Renal pelvis (tissue), 4 donors: Measurements from ENCODE around the gene CHST8. TPM values are rescaled to one million over a fixed set of nuclear protein-coding genes. Genes with fewer than 3 reads are reported as not detected.

Source experiments
- DNase-seq: peaks from one replicate; pipeline ENCODE4 v3.0.0-alpha.2; 2013
- polyA plus RNA-seq, 3 donors: library from polyadenylated mRNA; unstranded; fragments of 120-200 nt; gene quantifications; one replicate each; pipeline ENCODE4 v1.2.1, GENCODE V29; 2013; ENCODE audit not compliant: insufficient read length in 3 of 3

Gene CHST8
- polyA plus RNA-seq, 3 donors: 0.40 to 0.52 (median 0.41) TPM

DNA sequence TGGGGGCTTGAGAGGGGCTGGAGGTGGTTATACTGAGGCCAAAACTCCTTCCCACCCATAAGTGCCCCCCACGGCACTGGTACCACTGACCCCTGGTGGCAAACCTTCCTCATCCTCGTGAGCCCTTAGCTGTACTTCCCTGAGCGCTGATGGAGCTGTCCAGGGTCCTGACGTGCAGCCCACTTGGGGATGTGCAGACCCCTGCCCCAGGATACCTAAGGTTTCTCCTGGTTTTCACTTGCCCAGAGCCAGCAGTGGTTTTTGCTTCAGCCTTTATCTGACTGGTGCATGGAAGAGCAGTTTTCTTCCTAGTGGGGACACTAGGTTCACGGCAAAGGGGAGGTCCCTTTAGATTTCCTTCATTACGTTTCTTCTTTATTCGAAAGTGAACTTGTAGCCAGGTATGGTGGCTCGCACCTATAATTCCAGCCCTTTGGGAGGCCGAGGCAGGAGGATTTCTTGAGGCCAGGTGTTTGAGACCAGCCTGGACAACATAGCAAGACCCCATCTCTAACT lies 146.2 kb downstream of the CHST8 start:
- peak; percentile 74 for DNase-seq

DNA sequence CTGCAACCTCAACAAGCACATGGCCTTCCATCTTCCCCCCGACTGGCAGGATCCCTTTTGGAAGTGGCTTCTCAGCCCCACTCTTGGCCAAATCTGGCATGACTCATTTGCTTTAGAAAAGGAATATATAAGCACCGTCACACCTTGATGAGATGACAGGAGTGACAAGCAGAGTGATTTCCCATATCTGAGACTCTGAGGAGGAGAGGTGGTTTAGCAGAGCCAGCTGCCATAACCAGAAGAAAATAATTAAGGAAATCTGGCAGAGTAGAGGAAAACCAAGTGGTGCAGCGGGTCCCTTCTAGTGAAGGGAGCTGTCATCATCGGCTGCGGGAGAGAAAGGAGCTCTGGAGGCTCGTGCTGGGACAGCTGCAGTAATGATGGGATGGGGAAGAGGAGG lies 147.5 kb downstream of the CHST8 start:
- no peak for DNase-seq

DNA sequence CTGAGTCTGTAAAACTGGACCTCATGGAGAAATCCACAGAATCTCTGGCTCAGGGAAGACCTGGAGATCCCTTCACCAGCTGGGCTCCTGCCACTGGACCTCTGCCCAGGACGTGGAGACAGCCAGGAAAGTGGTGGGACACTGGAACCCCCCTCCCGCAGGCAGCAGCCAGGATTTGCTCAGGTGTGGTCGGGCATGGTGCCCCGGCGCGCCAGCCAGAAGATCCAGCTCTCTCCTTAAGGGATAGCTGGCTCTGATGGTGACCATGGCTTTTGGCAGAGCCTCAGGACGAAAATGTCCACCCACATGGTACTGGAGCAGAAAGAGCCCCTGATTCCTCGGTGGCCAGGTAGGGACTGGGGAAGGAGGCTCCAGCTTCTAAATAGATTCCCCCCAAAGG lies 148.4 kb downstream of the CHST8 start:
- no peak for DNase-seq

- DNase-seq: peak; percentile 45
Observed at GRCh38 chr19:33771384-33772101, 149.8 kb downstream of the CHST8 start.

DNA sequence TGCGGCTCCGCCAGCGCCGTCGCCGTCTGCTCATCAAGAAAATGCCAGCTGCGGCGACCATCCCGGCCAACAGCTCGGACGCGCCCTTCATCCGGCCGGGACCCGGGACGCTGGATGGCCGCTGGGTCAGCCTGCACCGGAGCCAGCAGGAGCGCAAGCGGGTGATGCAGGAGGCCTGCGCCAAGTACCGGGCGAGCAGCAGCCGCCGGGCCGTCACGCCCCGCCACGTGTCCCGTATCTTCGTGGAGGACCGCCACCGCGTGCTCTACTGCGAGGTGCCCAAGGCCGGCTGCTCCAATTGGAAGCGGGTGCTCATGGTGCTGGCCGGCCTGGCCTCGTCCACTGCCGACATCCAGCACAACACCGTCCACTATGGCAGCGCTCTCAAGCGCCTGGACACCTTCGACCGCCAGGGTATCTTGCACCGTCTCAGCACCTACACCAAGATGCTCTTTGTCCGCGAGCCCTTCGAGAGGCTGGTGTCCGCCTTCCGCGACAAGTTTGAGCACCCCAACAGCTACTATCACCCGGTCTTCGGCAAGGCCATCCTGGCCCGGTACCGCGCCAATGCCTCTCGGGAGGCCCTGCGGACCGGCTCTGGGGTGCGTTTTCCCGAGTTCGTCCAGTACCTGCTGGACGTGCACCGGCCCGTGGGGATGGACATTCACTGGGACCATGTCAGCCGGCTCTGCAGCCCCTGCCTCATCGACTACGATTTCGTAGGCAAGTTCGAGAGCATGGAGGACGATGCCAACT lies 150.5 kb downstream of the CHST8 start:
- DNase-seq: no peak

DNA sequence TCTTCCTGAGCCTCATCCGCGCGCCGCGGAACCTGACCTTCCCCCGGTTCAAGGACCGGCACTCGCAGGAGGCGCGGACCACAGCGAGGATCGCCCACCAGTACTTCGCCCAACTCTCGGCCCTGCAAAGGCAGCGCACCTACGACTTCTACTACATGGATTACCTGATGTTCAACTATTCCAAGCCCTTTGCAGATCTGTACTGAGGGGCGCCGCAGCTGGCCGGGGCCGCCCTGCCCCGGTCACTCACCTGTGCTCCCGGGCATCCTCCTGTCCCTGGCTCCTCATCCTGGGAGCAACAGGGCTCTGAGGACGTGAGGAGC lies 151.1 kb downstream of the CHST8 start:
- no peak for DNase-seq

GRCh38 chr19:33773704-33774624 lies 152.2 kb downstream of the CHST8 start:
- DNase-seq: no peak

- no peak for DNase-seq
Observed at GRCh38 chr19:33774751-33775150, 153.0 kb downstream of the CHST8 start.

GRCh38 chr19:33775731-33776487 lies 154.2 kb downstream of the CHST8 start:
- DNase-seq: no peak

DNA sequence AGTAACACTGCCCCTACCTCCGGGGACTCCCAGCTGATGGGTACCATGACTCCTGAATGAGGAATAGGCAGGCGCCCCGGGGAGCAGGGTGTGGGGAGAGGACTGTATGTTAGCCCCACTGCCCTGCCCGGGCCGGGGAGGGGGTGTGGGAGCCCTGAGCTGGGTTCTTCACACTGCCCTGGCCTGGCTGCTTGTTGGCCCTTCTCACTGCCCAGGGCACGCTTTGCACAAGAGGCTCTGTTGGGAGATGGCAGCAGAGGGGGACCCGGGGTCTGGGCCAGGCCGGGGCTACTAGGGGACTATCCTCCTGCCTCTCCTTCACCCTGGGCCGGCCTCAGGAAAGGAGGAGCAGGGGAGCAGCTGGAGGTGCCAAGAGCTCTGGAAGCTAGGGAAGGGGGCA lies 155.6 kb downstream of the CHST8 start:
- DNase-seq: no peak

- DNase-seq: no peak
Observed at GRCh38 chr19:33777753-33778088, 156.0 kb downstream of the CHST8 start.

GRCh38 chr19:33778089-33778791 lies 156.5 kb downstream of the CHST8 start:
- peak; percentile 54 for DNase-seq

DNA sequence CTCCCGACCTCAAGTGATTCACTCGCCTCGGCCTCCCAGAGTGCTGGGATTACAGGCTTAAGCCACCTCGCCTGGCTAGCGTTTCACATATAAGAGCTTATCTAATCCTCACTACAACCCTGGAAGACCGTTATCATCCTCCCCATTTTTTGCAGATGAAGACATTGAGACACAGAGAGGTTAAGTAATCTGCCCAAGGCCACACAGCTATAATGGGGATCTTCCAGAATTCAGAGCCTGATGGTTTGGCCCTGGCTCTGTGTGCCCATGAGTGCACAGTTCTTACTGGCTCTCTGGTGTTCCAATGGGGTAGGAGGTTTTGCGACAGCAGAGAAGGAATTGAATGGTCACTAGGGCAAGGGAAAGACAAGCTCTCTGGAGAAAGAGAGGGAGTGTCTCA lies 158.1 kb downstream of the CHST8 start:
- DNase-seq: no peak

DNA sequence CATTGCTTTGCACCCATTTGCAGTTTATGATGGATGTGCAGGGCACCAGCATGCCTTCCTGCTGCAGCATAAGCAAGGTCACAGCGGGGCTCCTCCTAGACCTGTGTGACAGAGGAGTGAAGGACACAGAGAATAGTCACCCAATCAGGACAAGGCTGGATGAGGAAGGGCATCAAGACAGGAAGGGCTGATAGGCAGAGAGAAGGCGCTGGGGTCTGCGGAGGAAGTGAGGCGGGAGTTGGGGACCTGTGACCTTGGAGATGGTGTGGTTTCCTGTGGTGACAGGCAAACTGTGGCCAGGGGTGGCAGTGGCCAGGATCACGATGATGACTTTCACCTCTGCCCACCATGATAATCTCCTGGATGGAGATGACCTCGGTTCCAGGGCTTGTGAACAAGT lies 158.5 kb downstream of the CHST8 start:
- DNase-seq: no peak

DNA sequence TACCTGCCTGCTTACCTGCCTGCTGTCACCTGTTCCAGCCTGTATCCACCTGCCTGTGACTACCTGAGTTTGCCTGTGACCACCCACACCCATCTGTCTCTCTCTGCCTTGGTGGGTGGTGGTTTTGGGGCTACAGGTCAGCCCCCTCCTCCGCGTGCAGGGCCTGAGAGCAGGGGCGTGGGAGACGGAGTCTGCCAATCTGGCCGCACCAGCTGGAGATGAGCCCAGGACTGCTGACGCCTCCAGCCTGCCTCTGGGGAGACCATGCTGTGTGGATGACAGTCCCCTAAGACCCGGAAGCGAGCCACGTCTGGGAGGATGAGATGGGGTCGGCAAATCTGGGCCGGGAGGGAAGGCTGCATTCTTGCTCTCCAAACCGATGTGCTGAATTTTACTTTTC lies 159.0 kb downstream of the CHST8 start:
- DNase-seq: no peak

DNA sequence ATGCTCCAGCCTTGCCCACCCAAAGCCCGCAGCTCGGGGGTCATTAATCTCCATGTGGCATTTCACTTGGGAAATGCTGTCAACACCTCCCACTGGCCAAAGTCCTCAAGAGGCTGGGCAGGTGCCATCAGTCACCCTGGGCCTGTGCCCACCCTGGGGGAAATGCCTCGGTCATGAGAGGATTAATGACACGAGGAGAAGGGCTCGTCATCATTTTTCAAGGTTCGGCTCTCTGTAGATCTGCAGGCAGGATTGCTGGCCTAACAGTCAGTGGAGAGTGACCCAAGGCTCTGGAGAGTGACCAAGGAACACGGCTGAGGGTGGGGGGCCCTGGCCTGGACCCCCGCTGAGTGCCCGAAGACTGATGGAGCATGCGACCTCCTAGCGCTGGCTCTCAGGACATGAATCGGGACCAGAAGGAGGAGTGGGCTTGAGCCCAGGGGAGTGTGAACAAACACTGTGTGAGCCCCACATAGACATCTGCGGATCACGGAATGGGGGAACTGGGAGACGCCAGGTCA lies 159.7 kb downstream of the CHST8 start:
- peak; percentile 37 for DNase-seq

DNA sequence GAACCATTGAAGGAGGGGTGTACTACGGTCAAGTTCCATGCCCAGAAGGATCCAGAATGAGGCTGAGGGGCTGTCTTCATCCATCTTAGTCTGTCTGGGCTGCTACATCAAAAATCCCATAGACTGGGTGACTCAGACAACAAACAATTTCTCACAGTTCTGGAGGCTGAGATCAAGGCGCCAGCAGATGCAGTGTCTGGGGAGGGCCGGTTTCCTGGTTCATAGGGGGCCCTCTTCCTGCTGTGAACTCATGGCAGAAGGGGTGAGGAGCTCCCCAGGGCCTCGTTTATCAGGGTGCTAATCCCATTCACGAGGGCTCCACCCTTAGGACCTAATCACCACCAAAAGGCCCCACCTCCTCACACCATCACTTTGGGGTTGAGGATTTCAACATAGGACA lies 160.2 kb downstream of the CHST8 start:
- DNase-seq: no peak

- DNase-seq: no peak
Observed at GRCh38 chr19:33784432-33784831, 162.7 kb downstream of the CHST8 start.

DNA sequence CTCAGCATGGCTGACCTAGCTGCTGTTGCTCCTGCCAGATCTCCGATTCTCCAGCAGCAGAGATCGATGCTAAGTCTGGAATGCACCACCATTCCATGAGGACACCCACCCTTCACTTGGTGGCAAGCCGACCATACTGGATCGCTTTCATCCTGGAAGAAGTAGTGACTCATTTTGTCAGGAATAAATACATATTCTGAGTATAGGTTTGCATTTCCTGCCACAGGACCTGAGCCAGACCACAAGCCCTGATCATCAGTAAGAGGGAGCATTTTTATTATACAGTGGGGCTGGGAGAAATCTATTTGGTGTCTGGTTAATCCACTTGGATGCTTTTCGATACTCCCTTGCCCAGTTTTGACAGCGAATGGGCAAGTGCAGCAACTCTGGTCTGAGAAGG lies 164.0 kb downstream of the CHST8 start:
- DNase-seq: no peak

DNA sequence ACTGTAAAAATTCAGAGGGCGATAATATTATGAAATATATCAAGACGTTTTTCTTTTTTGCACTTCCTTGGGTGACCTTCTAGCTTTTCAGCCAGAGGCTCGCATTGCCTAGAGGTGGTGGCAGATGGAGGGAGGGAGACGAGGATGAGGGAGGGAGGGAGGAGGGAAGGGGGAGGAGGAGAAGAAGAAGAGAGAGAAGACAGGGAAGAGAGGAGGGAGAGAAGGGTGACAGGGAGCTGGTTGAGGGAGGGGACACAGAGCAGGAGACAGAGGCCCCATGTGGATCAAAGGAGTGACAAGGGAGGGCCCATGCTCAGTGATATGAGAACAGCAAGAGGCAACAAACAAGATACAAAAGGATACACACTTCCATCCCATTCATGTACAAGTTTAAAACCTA lies 166.9 kb downstream of the CHST8 start:
- DNase-seq: no peak

DNA sequence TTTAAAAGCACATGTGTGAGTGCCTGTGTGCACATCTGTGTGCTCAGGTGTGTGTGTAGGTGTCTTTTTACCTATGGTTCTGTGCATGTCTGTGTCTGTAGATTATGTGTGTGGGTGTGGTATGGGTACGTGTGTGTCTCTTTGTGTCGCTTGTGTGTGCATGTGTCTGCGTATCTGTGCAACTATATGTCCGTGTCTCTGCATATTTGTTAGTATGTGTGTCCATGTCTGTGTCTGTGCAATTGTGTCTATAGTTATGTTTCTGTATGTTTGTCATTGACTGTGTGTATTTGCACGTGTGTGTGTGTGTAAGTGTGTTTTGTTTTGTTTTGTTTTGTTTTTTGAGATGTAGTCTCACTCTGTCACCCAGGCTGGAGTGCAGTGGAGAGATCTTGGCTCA lies 167.6 kb downstream of the CHST8 start:
- DNase-seq: no peak
